Smooth muscle cell of the coronary artery (primary cell): ENCODE data around the gene CDK15. TPM values are rescaled to one million over a fixed set of nuclear protein-coding genes. Genes with fewer than 3 reads are reported as not detected.

Source experiments
- total RNA-seq: library from RNA; depleted of rRNA; stranded (reverse); fragments of >200 nt; gene quantifications from 2 replicates; pipeline ENCODE4 v1.2.3, GENCODE V29; 2014; ENCODE audit warnings: low replicate concordance

Gene CDK15
- total RNA-seq, result 0.08 and 0.23 TPM in 2 replicates

GRCh38 chr2:201806442-201807170 is at the start of gene CDK15:
CDK15 (plus strand) TSS chr2:201806537; CDS start chr2:201806665, 128 bp downstream.

GRCh38 chr2:201780674-201781493 is 25.5 kb upstream of the CDK15 start, which contains the start of gene ALS2:
ALS2 (minus strand) TSS chr2:201780933; CDS start chr2:201768885, 12,048 bp downstream.

Other genes starting within 250 kb of the CDK15 start
- gene TMEM237, start 163.0 kb upstream of the CDK15 start, total RNA-seq, result 7.7 and 36.5 TPM in 2 replicates
- 0.47 and 1.4 TPM in 2 replicates for gene MPP4, start 107.9 kb upstream of the CDK15 start, total RNA-seq
- 28.6 and 33.0 TPM in 2 replicates for gene ALS2, start 25.6 kb upstream of the CDK15 start, total RNA-seq
- gene FZD7, start 227.3 kb downstream of the CDK15 start, total RNA-seq, result 8.0 and 10.4 TPM in 2 replicates